ENCODE measurements around the gene TBC1D12. TPM values are rescaled to one million over a fixed set of nuclear protein-coding genes. Genes with fewer than 3 reads are reported as not detected.

Gene TBC1D12
- total RNA-seq, 4 donors from 2014 or later: 10.5 to 17.7 (median 12.8) TPM

DNA sequence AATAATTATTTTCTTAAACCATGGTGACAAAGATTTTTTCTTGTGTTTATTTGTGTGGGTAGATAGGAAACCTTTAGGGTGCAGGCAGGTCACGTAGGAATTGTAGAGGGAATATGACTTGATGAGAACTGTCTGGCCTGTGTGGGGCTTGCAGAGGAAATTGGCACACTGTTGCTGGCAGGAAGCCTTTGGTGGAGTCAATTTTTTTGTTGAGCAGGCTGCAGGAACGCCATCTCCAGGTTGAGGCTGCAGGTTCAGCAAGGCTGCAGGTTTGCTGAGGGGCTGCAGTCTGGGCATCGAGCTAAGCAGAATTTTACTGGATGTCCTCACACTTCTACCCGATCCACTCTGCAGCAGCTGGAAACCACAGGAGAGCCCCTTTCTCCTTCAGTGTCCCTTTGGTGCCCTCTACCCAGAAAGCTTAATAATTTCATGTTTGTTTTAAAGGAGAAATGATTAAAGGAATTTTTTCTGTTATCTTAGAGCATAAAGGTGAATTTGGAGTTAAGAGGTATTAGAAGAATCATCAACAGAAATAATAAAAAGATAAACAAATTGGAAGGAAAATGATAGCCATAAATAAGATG, 37.0 kb downstream of the TBC1D12 start:
- Histone ChIP-seq H3K4me3 (no peak overlapping the region), H3K27ac (no peak overlapping the region), H3K9me3 (peaks cover 7% of the 10 kb centered on the region), H3K4me1 (peaks cover 4% of the 10 kb centered on the region), H3K27me3 (no peaks in the 10 kb centered on the region), H3K36me3 (no peaks in the 10 kb centered on the region)
- DNase-seq (ENCODE audit: low spot score in 2 of 2): no peak
- TF ChIP-seq EP300 (IDR thresholded peaks at IDR 0.05): no peak
- TF ChIP-seq, protein P1, sequence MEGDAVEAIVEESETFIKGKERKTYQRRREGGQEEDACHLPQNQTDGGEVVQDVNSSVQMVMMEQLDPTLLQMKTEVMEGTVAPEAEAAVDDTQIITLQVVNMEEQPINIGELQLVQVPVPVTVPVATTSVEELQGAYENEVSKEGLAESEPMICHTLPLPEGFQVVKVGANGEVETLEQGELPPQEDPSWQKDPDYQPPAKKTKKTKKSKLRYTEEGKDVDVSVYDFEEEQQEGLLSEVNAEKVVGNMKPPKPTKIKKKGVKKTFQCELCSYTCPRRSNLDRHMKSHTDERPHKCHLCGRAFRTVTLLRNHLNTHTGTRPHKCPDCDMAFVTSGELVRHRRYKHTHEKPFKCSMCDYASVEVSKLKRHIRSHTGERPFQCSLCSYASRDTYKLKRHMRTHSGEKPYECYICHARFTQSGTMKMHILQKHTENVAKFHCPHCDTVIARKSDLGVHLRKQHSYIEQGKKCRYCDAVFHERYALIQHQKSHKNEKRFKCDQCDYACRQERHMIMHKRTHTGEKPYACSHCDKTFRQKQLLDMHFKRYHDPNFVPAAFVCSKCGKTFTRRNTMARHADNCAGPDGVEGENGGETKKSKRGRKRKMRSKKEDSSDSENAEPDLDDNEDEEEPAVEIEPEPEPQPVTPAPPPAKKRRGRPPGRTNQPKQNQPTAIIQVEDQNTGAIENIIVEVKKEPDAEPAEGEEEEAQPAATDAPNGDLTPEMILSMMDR (IDR thresholded peaks at IDR 0.05): no peak
- TF ChIP-seq POLR2AphosphoS5 (IDR thresholded peaks at IDR 0.05): no peak
- TF ChIP-seq POLR2A (IDR thresholded peaks at IDR 0.05): no peak
- WGBS: 34% methylated on average over 4 of the region's 4 CpGs

DNA sequence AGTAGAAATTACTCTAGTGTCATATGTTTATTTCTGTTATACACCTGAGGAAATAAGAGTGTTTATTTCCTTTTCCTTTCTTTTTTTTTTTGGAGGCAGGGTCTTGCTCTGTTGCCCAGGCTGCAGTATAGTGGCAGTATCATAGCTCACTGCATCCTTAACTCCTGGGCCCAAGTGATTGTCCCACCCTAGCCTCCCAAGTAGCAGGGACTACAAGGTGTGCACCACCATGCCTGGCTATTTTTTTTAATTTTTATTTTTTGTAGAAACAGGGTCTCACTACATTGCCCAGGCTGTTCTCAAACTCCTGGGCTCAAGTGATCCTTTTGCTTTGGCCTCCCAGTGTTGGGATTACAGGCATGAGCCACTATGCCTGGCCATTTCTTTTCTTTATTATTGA, 37.8 kb downstream of the TBC1D12 start:
- TF ChIP-seq POLR2AphosphoS5 (IDR thresholded peaks at IDR 0.05) (no peak), EP300 (IDR thresholded peaks at IDR 0.05) (no peak), POLR2A (IDR thresholded peaks at IDR 0.05) (no peak)
- TF ChIP-seq, protein P1 (IDR thresholded peaks at IDR 0.05): no peak

DNA sequence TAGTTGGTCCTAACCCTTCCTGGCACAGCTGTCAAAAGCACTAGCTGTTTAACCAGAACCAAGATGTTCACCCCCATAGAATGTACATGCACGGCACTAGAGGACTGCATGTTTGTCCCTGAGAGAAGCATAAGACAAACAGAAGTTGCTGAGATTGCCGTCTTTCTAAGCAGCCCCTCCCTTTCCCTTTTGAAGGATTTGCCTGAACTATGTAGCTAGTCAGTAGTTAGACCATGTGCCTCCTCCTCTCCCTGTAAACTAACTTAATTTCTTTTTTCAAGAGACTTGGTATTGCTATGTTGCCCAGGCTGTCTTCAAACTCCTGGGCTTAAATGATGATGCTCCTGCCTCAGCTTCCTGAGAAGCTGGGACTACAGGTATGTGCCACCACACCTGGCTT, 40.7 kb downstream of the TBC1D12 start:
- TF ChIP-seq, protein P1 (IDR thresholded peaks at IDR 0.05): no peak
- TF ChIP-seq POLR2AphosphoS5 (IDR thresholded peaks at IDR 0.05): no peak
- TF ChIP-seq EP300 (IDR thresholded peaks at IDR 0.05): no peak
- no peak for TF ChIP-seq POLR2A (IDR thresholded peaks at IDR 0.05)
- H3K4me1 ChIP-seq: peaks cover 4% of the 10 kb centered on the region
- H3K27me3 ChIP-seq: no peaks in the 10 kb centered on the region
- H3K9me3 ChIP-seq: no peaks in the 10 kb centered on the region
- no peak overlapping the region for H3K27ac ChIP-seq
- no peak overlapping the region for H3K4me3 ChIP-seq
- DNase-seq (ENCODE audit: low spot score in 2 of 2): no peak
- 76% methylated on average over 2 of the region's 2 CpGs for WGBS
- H3K36me3 ChIP-seq: no peaks in the 10 kb centered on the region

More for the DNA sequence above, 37.8 kb downstream of the TBC1D12 start:
- H3K27ac ChIP-seq: no peak overlapping the region
- H3K4me1 ChIP-seq: peaks cover 4% of the 10 kb centered on the region
- no peak overlapping the region for H3K4me3 ChIP-seq
- no peaks in the 10 kb centered on the region for H3K36me3 ChIP-seq
- no peaks in the 10 kb centered on the region for H3K27me3 ChIP-seq
- peaks cover 7% of the 10 kb centered on the region for H3K9me3 ChIP-seq
- no peak for DNase-seq (ENCODE audit: low spot score in 2 of 2)

DNA sequence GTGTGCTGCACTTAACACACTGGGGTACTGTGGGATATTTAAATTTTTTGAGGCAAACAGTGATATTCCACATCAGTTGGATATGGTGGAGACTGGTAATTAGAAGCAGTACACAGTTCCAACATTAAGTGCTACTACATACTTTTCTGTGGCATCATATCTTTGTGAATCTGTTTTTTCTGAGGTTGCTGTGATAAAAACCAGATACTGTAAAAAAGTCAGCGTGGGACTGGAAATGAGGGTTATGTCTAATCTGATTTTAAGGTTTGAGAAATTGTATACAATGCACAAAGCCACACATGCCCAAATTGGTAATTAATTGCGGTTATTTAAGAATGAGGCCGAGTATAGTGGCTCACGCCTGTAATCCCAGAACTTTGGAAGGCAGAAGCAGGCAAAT, 41.2 kb downstream of the TBC1D12 start:
- Histone ChIP-seq H3K4me1 (peaks cover 4% of the 10 kb centered on the region), H3K9me3 (no peaks in the 10 kb centered on the region), H3K27ac (no peak overlapping the region), H3K36me3 (no peaks in the 10 kb centered on the region), H3K27me3 (no peaks in the 10 kb centered on the region), H3K4me3 (no peak overlapping the region)
- 88% methylated on average over 4 of the region's 4 CpGs for WGBS
- TF ChIP-seq POLR2A (IDR thresholded peaks at IDR 0.05): no peak
- TF ChIP-seq, protein P1 (IDR thresholded peaks at IDR 0.05): no peak
- TF ChIP-seq POLR2AphosphoS5 (IDR thresholded peaks at IDR 0.05): no peak
- TF ChIP-seq EP300 (IDR thresholded peaks at IDR 0.05): no peak
- DNase-seq (ENCODE audit: low spot score in 2 of 2): no peak

DNA sequence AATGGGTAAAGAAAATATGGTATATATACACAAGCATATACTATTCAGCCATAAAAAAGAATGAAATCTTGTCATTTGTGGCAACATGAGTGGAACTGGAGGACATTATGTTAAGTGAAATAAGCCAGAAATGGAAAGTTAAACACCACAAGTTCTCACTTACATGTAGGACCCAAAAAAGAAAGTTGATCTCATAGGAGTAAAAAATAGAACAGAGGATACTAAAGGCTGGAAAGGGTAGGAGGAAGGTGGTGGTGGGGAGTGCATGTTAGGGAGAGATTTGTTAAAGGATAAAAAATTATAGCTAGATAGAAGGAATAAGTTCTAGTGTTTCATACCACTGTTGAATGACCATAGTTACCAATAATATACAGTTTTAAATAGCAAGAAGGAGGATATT, 48.4 kb downstream of the TBC1D12 start:
- Histone ChIP-seq H3K27me3 (no peaks in the 10 kb centered on the region), H3K9me3 (no peaks in the 10 kb centered on the region), H3K27ac (no peak overlapping the region), H3K4me3 (no peak overlapping the region), H3K4me1 (no peaks in the 10 kb centered on the region), H3K36me3 (no peaks in the 10 kb centered on the region)
- no peak for DNase-seq (ENCODE audit: low spot score in 2 of 2)
- TF ChIP-seq, protein P1 (IDR thresholded peaks at IDR 0.05): no peak
- TF ChIP-seq POLR2A (IDR thresholded peaks at IDR 0.05) (no peak), EP300 (IDR thresholded peaks at IDR 0.05) (no peak), POLR2AphosphoS5 (IDR thresholded peaks at IDR 0.05) (no peak)

Measured in suprapubic skin (tissue), 4 donors.